Measurements from ENCODE around the gene TEF.

TEF gene

GRCh38 chr22:41345807-41346335 is 35.9 kb upstream of the TEF start:
- Mint-ChIP-seq H3K36me3 (ENCODE audit: low read depth) (peaks cover 100% of the 10 kb centered on the region), H3K4me3 (no peak overlapping the region), H3K4me1 (ENCODE audit: low read depth) (no peaks in the 10 kb centered on the region), H3K9me3 (no peaks in the 10 kb centered on the region), H3K27ac (no peak overlapping the region), H3K27me3 (no peaks in the 10 kb centered on the region)
- intact Hi-C loops (cut with micrococcal nuclease) = no loop called here

- Mint-ChIP-seq H3K27ac (no peak overlapping the region), H3K36me3 (ENCODE audit: low read depth) (peaks cover 100% of the 10 kb centered on the region), H3K4me1 (ENCODE audit: low read depth) (no peaks in the 10 kb centered on the region), H3K4me3 (no peak overlapping the region), H3K27me3 (no peaks in the 10 kb centered on the region), H3K9me3 (no peaks in the 10 kb centered on the region)
- intact Hi-C loops (cut with micrococcal nuclease) = no loop called here
Observed at GRCh38 chr22:41347066-41347859, 34.5 kb upstream of the TEF start.

- H3K4me1 Mint-ChIP-seq (ENCODE audit: low read depth) = no peaks in the 10 kb centered on the region
- H3K27me3 Mint-ChIP-seq = no peaks in the 10 kb centered on the region
- no peak overlapping the region for H3K4me3 Mint-ChIP-seq
- peaks cover 100% of the 10 kb centered on the region for H3K36me3 Mint-ChIP-seq (ENCODE audit: low read depth)
- intact Hi-C loops (cut with micrococcal nuclease) = no loop called here
- no peak overlapping the region for H3K27ac Mint-ChIP-seq
- no peaks in the 10 kb centered on the region for H3K9me3 Mint-ChIP-seq
Observed at GRCh38 chr22:41348964-41349484, 32.7 kb upstream of the TEF start.

DNA sequence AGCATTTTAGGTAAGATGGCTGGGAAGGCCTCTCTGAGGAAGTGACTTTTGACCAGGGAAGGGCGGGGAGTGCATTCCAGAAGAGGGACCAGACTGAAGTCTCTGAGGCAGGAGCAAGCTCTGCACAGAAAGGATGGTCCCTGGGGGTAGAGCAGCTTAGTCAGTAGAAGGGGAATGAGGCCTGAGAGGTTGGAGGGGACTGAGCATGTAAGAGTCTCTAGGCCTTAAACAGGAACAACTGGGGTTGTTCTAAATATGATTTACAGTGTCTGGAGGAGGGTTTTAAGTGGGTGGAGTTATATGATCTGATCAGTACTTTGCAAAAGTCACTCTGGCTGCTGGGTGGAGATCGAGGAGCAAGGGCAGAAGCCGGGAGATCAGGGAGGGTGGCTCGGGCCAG is 31.7 kb upstream of the TEF start:
- no peaks in the 10 kb centered on the region for H3K9me3 Mint-ChIP-seq
- no peaks in the 10 kb centered on the region for H3K4me1 Mint-ChIP-seq (ENCODE audit: low read depth)
- peaks cover 100% of the 10 kb centered on the region for H3K36me3 Mint-ChIP-seq (ENCODE audit: low read depth)
- no peak overlapping the region for H3K4me3 Mint-ChIP-seq
- H3K27ac Mint-ChIP-seq = no peak overlapping the region
- no peaks in the 10 kb centered on the region for H3K27me3 Mint-ChIP-seq
- intact Hi-C loops (cut with micrococcal nuclease) = no loop called here

- H3K4me3 Mint-ChIP-seq = no peak overlapping the region
- no peaks in the 10 kb centered on the region for H3K9me3 Mint-ChIP-seq
- intact Hi-C loops (cut with micrococcal nuclease) = no loop called here
- H3K27ac Mint-ChIP-seq = no peak overlapping the region
- peaks cover 100% of the 10 kb centered on the region for H3K36me3 Mint-ChIP-seq (ENCODE audit: low read depth)
- no peaks in the 10 kb centered on the region for H3K4me1 Mint-ChIP-seq (ENCODE audit: low read depth)
- no peaks in the 10 kb centered on the region for H3K27me3 Mint-ChIP-seq
Observed at GRCh38 chr22:41351011-41351410, 30.7 kb upstream of the TEF start.

DNA sequence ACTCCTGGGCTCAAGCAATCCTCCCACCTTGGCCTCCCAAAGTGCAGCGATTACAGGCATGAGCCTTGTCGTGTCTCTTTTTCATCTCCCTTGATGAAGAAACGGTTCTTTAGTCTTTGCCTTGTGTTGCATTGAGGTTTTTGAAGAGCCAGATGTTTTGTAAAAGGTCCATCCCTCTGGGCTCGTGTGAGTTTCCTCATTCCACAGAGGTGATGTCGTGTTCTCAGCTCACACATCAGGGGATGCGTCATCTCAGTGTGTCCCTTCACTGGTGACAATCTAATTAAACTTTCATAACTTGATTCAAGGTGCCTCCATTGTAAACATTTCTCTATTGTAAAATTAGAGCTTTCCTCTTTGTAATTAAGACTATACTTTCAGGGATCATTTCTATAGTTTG is 29.7 kb upstream of the TEF start:
- Mint-ChIP-seq H3K36me3 (ENCODE audit: low read depth) (peaks cover 100% of the 10 kb centered on the region), H3K27ac (no peak overlapping the region), H3K4me3 (no peak overlapping the region), H3K27me3 (no peaks in the 10 kb centered on the region), H3K4me1 (ENCODE audit: low read depth) (no peaks in the 10 kb centered on the region), H3K9me3 (no peaks in the 10 kb centered on the region)
- intact Hi-C loops (cut with micrococcal nuclease) = no loop called here

- Mint-ChIP-seq H3K36me3 (ENCODE audit: low read depth) (peaks cover 100% of the 10 kb centered on the region), H3K27me3 (no peaks in the 10 kb centered on the region), H3K27ac (no peak overlapping the region), H3K9me3 (no peaks in the 10 kb centered on the region), H3K4me3 (no peak overlapping the region), H3K4me1 (ENCODE audit: low read depth) (no peaks in the 10 kb centered on the region)
- intact Hi-C loops (cut with micrococcal nuclease) = no loop called here
Observed at GRCh38 chr22:41353862-41354575, 27.7 kb upstream of the TEF start.

DNA sequence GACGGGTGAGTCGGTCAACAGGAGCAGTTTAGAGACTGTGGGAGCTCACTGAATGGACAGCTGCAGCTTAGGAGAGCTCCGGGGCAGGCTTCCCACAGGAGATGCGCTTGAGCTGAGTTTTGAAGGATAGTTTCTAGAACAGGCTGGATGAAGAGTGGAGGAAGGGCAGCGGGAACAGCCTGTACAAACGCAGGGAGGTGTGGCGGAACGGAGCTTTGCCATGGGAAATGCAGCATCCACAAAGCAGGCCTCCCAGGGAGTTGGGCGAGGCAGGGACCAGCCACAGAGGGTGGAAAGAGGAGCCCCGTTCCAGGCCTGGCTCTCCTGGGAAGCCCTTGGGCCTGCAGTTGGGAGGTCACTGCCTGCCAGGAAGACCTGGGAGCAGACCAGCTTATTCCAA is 26.8 kb upstream of the TEF start:
- Mint-ChIP-seq H3K27ac (no peak overlapping the region), H3K4me3 (no peak overlapping the region), H3K27me3 (no peaks in the 10 kb centered on the region), H3K9me3 (no peaks in the 10 kb centered on the region), H3K4me1 (ENCODE audit: low read depth) (no peaks in the 10 kb centered on the region), H3K36me3 (ENCODE audit: low read depth) (peaks cover 100% of the 10 kb centered on the region)
- intact Hi-C loops (cut with micrococcal nuclease) = no loop called here

DNA sequence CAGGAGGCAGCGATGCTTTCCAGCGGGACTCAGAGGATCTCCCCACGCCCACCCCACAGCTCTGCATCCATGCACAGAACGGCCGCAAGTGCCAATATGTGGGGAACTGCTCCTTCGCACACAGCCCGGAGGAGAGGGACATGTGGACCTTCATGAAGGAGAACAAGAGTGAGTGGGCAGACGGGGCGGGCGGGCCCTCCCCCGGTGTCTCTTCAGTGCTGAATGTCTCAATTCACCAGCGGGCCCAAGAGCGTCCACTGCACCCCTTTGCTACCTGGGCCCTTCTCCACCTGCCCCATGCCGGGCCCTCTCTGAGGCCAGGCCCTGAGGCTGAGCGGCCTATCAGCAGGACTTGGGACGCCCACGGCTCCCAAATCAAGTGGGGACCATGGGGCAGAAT is 25.8 kb upstream of the TEF start:
- H3K4me1 Mint-ChIP-seq (ENCODE audit: low read depth) = no peaks in the 10 kb centered on the region
- H3K36me3 Mint-ChIP-seq (ENCODE audit: low read depth) = peaks cover 95% of the 10 kb centered on the region
- no peak overlapping the region for H3K27ac Mint-ChIP-seq
- intact Hi-C loops (cut with micrococcal nuclease) = no loop called here
- no peaks in the 10 kb centered on the region for H3K9me3 Mint-ChIP-seq
- no peaks in the 10 kb centered on the region for H3K27me3 Mint-ChIP-seq
- no peak overlapping the region for H3K4me3 Mint-ChIP-seq

- Mint-ChIP-seq H3K27me3 (no peaks in the 10 kb centered on the region), H3K4me3 (no peak overlapping the region), H3K36me3 (ENCODE audit: low read depth) (peaks cover 89% of the 10 kb centered on the region), H3K27ac (no peak overlapping the region), H3K4me1 (ENCODE audit: low read depth) (no peaks in the 10 kb centered on the region), H3K9me3 (no peaks in the 10 kb centered on the region)
- intact Hi-C loops (cut with micrococcal nuclease) = no loop called here
Observed at GRCh38 chr22:41356430-41357028, 25.2 kb upstream of the TEF start.

DNA sequence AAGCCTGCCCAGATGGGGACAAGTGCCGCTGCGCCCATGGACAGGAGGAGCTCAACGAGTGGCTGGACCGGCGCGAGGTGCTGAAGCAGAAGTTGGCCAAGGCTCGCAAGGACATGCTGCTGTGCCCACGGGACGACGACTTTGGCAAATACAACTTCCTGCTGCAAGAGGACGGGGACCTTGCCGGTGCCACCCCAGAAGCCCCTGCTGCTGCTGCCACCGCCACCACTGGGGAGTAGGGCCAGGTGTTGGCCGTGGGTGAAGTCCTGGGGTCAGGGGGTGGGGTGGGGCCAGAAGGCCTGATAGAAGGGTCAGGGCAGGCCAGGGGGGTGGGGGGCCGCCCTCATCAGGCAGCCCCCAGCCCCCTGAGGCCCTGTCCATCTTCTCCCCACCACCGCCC is 24.6 kb upstream of the TEF start:
- peaks cover 82% of the 10 kb centered on the region for H3K36me3 Mint-ChIP-seq (ENCODE audit: low read depth)
- no peaks in the 10 kb centered on the region for H3K27me3 Mint-ChIP-seq
- H3K4me1 Mint-ChIP-seq (ENCODE audit: low read depth) = no peaks in the 10 kb centered on the region
- H3K4me3 Mint-ChIP-seq = no peak overlapping the region
- intact Hi-C loops (cut with micrococcal nuclease) = no loop called here
- no peak overlapping the region for H3K27ac Mint-ChIP-seq
- no peaks in the 10 kb centered on the region for H3K9me3 Mint-ChIP-seq

GRCh38 chr22:41358927-41359326 is 22.8 kb upstream of the TEF start:
- intact Hi-C loops (cut with micrococcal nuclease) = no loop called here
- Mint-ChIP-seq H3K27me3 (no peaks in the 10 kb centered on the region), H3K27ac (no peak overlapping the region), H3K36me3 (ENCODE audit: low read depth) (peaks cover 65% of the 10 kb centered on the region), H3K4me1 (ENCODE audit: low read depth) (no peaks in the 10 kb centered on the region), H3K9me3 (no peaks in the 10 kb centered on the region), H3K4me3 (no peak overlapping the region)

DNA sequence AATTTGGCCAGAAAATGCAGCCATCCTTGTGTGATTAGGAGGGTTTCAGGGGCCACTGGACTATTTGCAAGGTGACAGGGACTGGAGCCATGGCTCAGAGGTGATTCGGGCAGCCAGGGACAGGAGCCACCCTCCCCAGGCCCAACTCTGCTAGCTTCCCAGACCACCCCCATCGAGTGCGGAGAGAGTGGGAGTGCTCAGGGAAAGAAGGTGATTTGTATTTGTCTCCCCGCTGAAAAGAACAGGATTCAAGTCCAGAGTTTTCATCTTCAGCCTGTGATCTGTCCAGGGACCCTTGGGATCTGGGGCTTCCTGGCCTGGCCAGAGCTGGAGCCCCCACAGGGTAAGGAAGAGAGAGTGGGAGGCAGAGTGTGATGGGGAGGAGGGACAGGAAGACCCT is 22.4 kb upstream of the TEF start:
- no peaks in the 10 kb centered on the region for H3K9me3 Mint-ChIP-seq
- no peak overlapping the region for H3K4me3 Mint-ChIP-seq
- H3K27ac Mint-ChIP-seq = no peak overlapping the region
- intact Hi-C loops (cut with micrococcal nuclease) = no loop called here
- H3K27me3 Mint-ChIP-seq = no peaks in the 10 kb centered on the region
- H3K4me1 Mint-ChIP-seq (ENCODE audit: low read depth) = no peaks in the 10 kb centered on the region
- peaks cover 60% of the 10 kb centered on the region for H3K36me3 Mint-ChIP-seq (ENCODE audit: low read depth)

DNA sequence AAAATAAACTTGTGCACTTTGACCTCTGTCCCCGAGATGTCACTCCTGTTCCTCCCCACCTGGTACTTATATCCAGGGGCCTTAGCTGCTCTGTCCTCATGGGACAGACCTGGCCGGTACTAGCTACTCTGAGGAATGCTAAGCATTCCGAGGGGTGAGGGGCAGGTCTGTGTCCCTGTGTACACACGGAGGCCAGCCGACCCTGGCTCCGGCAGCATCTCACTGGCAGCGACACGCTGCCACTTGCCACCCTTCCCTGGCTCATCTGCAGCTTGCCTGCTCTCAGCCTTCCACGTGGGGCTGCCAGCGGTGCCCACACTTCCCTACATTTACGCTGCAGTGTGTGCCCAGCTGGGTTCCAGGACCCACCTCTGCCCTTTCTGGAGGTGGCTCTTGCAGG is 21.6 kb upstream of the TEF start:
- H3K27ac Mint-ChIP-seq = no peak overlapping the region
- no peaks in the 10 kb centered on the region for H3K9me3 Mint-ChIP-seq
- intact Hi-C loops (cut with micrococcal nuclease) = no loop called here
- H3K27me3 Mint-ChIP-seq = no peaks in the 10 kb centered on the region
- peaks cover 53% of the 10 kb centered on the region for H3K36me3 Mint-ChIP-seq (ENCODE audit: low read depth)
- H3K4me1 Mint-ChIP-seq (ENCODE audit: low read depth) = no peaks in the 10 kb centered on the region
- no peak overlapping the region for H3K4me3 Mint-ChIP-seq

Measured in dendritic cell treated with granulocyte-macrophage colony-stimulating factor and Interleukin-4, amounts not matched to agents 40 ng/mL and 50 ng/mL, for 4 days (primary cell).